Lower leg skin (tissue), 4 donors: ENCODE data around the gene SYCP2L. TPM values are rescaled to one million over a fixed set of nuclear protein-coding genes. Genes with fewer than 3 reads are reported as not detected.

Experiments
- DNase-seq, 2 donors: peaks; one replicate each; pipeline ENCODE4 v3.0.0-alpha.2; 2019; ENCODE audit warnings: low spot score in 2 of 2
- H3K4me3 ChIP-seq: fragments of 200-600 bp; sonication (generic); 2 replicates; pipeline ENCODE4 v1.5.1; 2017; ENCODE audit warnings: mild to moderate bottlenecking, low read depth; ENCODE audit not compliant: poor library complexity, severe bottlenecking
- POLR2A ChIP-seq, 2 donors: fragments of 450-650 bp; IDR thresholded peaks; one replicate each; pipeline ENCODE4 v1.6.1; 2016 to 2017; ENCODE audit warnings: antibody characterized with exemption in 2 of 2, mild to moderate bottlenecking in 1 of 2, moderate library complexity in 1 of 2
- WGBS, 2 donors: methylation state at CpG; one replicate each; pipeline ENCODE4 v1.1.5; 2018; 5-methylcytosine and 5-hydroxymethylcytosine counted together
- intact Hi-C: fragments of 100-400 bp; cut with DNase I; formaldehyde crosslinking; loops from one replicate; pipeline ENCODE4 v1.15.0; 2023; ENCODE audit warnings: low total_unique reads
- total RNA-seq, 4 donors: library from RNA; depleted of rRNA; stranded (reverse); fragments of >200 nt; gene quantifications; one replicate each; pipeline ENCODE4 v1.1.0, GENCODE V29; 2016
- TF ChIP-seq, protein P1 (sequence below), 3 donors: fragments of 450-650 bp; IDR thresholded peaks; one replicate each; pipeline ENCODE4 v1.5.1; 2016; ENCODE audit warnings: antibody characterized with exemption in 3 of 3, mild to moderate bottlenecking in 3 of 3, moderate library complexity in 2 of 3

SYCP2L gene
- total RNA-seq, 4 donors from 2014 or later, result 0.17 to 0.69 (median 0.29) TPM; not detected in 1

DNA sequence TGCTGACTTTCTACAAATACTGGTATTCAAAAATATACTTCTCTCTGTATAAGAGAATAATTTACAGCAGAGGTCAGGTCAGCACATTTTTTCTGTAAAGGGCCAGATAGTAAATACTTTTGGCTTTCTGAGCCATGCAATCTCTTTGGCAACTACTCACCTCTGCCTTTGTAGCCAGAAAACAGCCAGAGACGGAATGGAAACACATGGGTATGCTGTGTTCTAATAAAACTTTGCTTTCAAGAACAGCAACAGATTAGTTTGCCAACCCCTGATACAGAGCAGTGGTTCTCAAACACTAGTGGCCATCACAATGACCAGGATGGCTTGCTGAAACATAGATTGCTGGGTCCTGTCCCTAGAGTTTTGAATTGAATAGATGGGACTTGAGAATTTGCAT lies 46.3 kb downstream of the SYCP2L start:
- TF ChIP-seq POLR2A (IDR thresholded peaks at IDR 0.05), result no peak
- TF ChIP-seq, protein P1, sequence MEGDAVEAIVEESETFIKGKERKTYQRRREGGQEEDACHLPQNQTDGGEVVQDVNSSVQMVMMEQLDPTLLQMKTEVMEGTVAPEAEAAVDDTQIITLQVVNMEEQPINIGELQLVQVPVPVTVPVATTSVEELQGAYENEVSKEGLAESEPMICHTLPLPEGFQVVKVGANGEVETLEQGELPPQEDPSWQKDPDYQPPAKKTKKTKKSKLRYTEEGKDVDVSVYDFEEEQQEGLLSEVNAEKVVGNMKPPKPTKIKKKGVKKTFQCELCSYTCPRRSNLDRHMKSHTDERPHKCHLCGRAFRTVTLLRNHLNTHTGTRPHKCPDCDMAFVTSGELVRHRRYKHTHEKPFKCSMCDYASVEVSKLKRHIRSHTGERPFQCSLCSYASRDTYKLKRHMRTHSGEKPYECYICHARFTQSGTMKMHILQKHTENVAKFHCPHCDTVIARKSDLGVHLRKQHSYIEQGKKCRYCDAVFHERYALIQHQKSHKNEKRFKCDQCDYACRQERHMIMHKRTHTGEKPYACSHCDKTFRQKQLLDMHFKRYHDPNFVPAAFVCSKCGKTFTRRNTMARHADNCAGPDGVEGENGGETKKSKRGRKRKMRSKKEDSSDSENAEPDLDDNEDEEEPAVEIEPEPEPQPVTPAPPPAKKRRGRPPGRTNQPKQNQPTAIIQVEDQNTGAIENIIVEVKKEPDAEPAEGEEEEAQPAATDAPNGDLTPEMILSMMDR (IDR thresholded peaks at IDR 0.05), result no peak
- 63% methylated on average over 1 of the region's 1 CpG for WGBS, 2 donors
- DNase-seq, result no peak
- no peak overlapping the region for H3K4me3 ChIP-seq
- intact Hi-C loops, result no loop called here

DNA sequence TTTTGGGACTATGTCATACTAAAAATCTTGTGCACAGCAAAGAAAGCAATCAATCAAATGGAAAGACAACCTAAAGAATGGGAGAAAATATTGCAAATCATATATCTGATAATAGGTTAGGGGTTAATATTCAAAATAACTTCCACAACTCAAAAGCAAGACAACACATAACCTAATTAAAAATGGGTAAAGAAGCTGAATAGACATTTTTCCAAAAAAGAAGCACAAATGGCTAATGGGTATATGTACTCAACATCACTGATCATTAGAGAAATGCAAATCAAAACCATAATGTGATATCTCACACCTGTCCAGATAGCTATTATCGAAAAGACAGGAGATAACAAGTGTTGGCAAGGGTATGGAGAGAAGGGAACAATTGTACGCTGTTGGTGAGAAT lies 53.0 kb downstream of the SYCP2L start:
- intact Hi-C loops, result no loop called here
- no peak overlapping the region for H3K4me3 ChIP-seq
- TF ChIP-seq, protein P1 (IDR thresholded peaks at IDR 0.05), result no peak
- TF ChIP-seq POLR2A (IDR thresholded peaks at IDR 0.05), result no peak
- no peak for DNase-seq
- WGBS, 2 donors, result 96% methylated on average over 2 of the region's 2 CpGs

DNA sequence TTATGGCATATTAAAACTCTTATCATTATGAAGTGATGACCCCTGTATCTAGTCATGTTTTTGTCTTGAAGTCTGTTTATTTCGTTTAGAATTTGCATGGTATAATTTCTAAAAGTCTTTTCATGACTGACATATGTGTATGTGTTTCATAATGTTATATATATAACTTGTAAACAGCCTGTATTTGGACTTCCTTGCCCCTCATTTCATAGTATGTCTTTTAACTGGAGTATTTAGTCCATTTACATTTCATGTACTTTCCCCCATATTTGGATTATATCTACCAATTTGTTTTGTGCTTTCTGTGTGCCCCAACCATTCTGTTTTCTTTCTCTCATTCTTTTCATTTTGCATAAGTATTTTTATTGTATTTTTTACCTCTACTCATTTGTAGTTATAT lies 59.0 kb downstream of the SYCP2L start:
- no peak for TF ChIP-seq POLR2A (IDR thresholded peaks at IDR 0.05)
- WGBS, 2 donors, result 87 to 88% methylated on average over 1 of the region's 1 CpG
- H3K4me3 ChIP-seq, result no peak overlapping the region
- intact Hi-C loops, result no loop called here
- no peak for DNase-seq

DNA sequence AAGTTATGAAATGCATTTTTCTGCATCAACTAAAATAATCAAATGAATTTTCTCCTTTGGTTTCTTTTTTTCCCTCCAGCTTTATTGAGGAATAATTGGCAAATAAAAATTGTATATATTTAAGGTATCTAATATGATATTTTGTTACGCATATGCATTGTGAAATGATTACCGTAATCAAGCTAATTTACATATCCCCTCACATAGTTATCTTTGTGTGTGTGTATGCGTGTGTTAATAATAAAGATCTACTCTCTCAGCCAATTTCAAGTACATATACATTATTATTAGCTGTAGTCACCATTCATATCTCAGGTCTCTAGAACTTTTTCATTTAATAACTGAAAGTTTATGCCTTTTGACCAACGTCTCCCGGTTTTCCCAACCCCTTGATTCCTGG lies 61.1 kb downstream of the SYCP2L start:
- 94% methylated on average over 5 of the region's 5 CpGs for WGBS, 2 donors
- intact Hi-C loops, result no loop called here
- DNase-seq, result no peak
- H3K4me3 ChIP-seq, result no peak overlapping the region
- no peak for TF ChIP-seq POLR2A (IDR thresholded peaks at IDR 0.05)
- TF ChIP-seq, protein P1 (IDR thresholded peaks at IDR 0.05), result no peak

DNA sequence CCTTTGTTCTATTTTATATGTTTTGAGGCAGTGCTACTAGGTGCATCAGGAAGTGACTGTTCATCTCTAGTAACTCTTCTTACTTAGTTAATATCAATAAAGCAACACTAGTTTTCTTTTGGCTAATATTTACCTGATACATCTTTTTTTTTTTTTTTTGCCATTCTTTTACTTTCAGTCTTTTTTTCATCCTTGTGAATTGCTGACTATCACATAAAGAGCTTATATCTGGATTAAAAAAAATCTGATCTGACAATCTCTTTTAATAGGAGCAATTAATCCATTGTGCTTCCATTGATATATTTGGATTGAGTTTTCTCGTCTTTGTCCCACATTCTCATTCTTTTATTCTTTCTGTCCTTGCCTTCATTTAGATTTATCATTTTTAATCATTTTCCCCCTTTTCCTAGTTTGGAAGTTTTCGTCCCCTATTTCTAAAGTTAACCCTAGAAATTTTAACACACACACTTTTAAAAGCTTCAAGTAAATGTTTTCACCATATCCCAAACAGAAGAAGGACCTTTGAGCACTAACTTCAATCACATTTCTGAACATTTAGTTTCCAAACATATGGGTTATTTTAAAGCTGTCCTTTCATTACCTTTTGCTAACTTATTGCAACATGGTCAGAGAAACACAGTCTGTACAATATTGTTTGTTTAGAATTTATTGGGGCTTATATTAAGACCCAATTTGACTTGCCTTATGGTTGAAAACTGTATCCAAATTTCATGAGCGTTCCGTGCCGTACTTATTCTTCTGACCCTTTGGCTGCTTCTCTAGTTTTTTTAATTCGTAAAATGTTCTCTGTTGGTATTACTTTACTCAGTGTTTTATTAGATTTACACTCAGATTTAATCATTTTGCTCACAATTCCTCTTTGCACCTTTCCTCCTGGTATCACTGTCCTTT lies 63.0 kb downstream of the SYCP2L start:
- intact Hi-C loops, result no loop called here
- 92 to 95% methylated on average over 6 of the region's 6 CpGs for WGBS, 2 donors

DNA sequence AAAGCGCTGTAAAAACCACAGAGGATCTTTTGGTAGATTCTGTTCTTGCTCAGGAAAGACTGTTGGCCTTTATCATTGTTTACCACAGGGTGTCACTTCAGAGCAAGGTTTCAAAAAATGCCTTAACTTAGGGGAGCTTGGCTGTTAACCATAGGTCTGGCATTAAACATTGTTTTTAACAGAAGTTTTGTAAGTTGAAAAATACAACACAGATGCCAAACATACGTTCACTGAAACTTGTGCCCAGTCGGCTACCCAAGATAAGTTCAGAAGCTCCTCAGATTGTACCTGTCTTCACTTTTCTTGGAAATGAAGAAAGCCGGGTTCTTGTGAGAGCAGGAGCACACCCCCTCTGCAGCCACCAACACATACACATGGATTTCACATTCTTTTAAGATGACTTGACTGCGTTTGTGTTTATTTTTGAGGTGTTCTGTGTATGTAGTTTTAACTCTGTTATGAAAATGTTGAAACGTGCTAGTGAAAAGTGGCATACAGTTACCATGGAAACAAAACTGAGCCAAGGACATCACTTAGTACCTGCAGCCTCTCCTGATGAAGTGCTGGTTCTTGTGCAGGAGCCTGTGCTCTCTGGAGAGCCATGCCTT lies 64.9 kb downstream of the SYCP2L start:
- TF ChIP-seq POLR2A (IDR thresholded peaks at IDR 0.05), result no peak
- TF ChIP-seq, protein P1 (IDR thresholded peaks at IDR 0.05), result no peak

More for the DNA sequence above, 63.0 kb downstream of the SYCP2L start:
- DNase-seq, result no peak
- TF ChIP-seq, protein P1 (IDR thresholded peaks at IDR 0.05), result no peak
- TF ChIP-seq POLR2A (IDR thresholded peaks at IDR 0.05), result no peak
- H3K4me3 ChIP-seq, result no peak overlapping the region

More for the DNA sequence above, 64.9 kb downstream of the SYCP2L start:
- intact Hi-C loops, result no loop called here
- WGBS, 2 donors, result 44 to 48% methylated on average over 6 of the region's 6 CpGs
- DNase-seq, result no peak
- no peak overlapping the region for H3K4me3 ChIP-seq
